ENCODE results near the gene SEZ6L.

SEZ6L gene

GRCh38 chr22:26295563-26296126 is 126.4 kb downstream of the SEZ6L start:
- no peak for DNase-seq (ENCODE audit: low read depth, low spot score)

GRCh38 chr22:26298605-26299310 is 129.5 kb downstream of the SEZ6L start:
- DNase-seq (ENCODE audit: low read depth, low spot score): no peak

GRCh38 chr22:26302726-26303125 is 133.5 kb downstream of the SEZ6L start:
- DNase-seq (ENCODE audit: low read depth, low spot score): no peak

DNA sequence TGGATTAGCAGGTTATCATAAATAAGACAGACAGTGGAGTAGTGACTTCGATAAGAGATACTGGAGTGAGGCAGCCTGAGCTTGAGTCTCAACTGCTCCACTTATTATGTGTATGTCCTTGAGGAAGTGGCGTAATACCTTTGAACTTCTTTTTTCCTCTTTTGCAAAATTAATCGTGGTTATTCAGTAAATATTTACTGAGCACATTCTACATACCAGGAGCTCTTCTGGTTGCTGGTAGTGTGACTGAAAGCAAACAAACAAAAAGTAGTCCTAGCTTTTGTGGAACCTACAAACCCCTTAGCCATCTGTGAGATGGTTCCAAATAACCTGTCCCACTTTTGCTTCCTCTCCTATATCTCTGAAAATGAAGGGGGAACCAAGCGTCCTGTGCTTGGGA is 134.2 kb downstream of the SEZ6L start:
- DNase-seq (ENCODE audit: low read depth, low spot score): no peak

DNA sequence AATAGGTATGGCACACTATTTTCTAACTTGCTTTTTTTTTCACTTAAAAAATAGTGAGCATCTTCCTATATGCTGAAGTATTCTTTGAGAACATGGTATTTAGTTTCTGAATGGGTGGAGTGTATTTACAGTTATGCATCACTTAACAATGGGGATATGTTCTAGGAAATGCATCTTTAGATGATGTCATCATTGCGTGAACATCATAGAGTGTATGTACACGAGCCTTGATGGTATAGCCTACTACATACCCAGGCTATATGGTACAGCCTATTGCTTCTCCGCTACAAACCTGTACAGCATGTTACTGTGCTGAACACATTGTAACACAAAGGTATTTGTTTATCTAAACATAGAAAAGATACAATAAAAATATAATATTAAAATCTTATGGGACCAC is 135.5 kb downstream of the SEZ6L start:
- no peak for DNase-seq (ENCODE audit: low read depth, low spot score)

DNA sequence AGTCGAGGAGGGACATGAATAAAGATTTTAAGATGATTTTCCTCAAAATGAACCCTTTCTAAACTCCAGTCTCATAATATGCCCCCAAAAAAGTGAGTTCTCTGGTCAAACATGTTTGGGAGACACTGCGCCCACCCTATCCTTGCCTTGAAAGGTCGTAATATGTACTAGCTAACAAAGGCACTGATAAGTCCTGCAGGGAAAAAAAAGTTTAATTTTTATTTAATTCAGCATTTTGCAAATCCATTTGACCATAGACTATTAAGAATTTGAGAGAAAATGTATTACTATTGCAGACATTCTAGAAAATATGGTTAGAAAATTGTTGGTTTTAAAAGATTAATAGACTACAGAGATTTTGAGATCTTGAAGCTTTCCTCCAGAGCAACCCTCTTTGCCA is 139.2 kb downstream of the SEZ6L start:
- no peak for DNase-seq (ENCODE audit: low read depth, low spot score)

DNA sequence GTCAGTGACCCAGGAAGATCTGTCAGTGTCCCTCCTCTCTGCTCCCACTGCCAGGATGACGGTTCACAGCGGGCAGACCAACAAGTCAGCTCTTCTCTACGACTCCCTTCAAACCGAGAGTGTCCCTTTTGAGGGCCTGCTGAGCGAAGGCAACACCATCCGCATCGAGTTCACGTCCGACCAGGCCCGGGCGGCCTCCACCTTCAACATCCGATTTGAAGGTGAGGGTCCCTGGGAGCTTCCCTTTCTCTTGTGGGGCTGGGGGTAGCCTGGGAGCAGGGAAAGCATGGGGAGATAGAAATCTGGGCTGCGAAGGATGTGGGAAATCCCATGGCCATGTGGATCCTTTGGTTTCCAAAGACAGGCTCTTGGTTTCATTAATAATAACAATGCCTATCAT is 141.4 kb downstream of the SEZ6L start:
- DNase-seq (ENCODE audit: low read depth, low spot score): no peak

GRCh38 chr22:26313291-26313690 is 144.0 kb downstream of the SEZ6L start:
- no peak for DNase-seq (ENCODE audit: low read depth, low spot score)

GRCh38 chr22:26314171-26314570 is 144.9 kb downstream of the SEZ6L start:
- no peak for DNase-seq (ENCODE audit: low read depth, low spot score)

- no peak for DNase-seq (ENCODE audit: low read depth, low spot score)
Observed at GRCh38 chr22:26314656-26315055, 145.4 kb downstream of the SEZ6L start.

DNA sequence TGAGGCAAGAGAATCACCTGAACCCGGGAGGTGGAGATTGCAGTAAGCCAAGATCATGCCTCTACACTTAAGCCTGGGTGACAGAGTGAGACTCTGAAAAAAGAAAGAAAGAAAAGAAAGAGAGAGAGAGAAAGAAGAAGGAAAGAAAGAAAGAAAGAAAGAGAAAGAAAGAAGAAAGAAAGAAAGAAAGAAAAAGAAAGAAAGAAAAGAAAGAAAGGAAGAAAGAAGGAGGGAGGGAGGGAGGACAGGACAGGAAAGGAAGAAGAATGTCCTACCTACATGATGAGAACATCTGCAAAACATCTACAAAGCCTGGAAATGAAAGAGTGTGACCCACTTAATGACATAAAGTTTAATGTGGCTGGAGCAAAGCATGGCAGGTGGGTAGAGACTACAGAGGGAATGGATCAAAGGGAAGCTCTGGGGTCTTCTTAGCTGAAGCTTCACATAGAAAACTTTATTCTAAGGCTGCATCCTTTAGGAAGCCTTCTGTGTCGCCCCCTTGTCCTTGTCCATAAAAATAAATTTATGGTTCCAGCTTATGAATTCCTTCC is 147.5 kb downstream of the SEZ6L start:
- no peak for DNase-seq (ENCODE audit: low read depth, low spot score)

- DNase-seq (ENCODE audit: low read depth, low spot score): no peak
Observed at GRCh38 chr22:26318975-26319374, 149.7 kb downstream of the SEZ6L start.

GRCh38 chr22:26320447-26320846 is 151.2 kb downstream of the SEZ6L start:
- DNase-seq (ENCODE audit: low read depth, low spot score): no peak

DNA sequence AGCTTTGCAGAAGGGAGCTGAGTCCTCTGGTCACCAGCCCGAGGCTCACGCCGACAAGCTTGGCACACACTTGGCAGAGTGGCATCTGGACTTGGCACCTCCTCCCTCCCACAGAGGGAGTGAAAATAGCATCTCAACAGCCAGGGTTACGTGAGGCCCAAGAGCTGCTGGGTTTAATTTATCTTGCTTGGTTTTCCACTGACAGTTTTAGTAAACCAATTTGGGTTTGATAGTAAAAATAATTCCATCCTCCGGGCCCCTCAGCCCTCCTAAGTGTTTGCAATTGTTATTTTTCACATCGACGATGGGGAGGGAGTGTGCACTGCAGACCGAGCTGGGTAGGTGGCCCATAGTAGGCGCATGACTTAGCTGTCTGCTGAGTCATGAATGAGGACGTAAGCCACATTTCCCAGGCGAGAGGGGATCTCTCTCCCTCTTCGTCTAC is 152.2 kb downstream of the SEZ6L start:
- no peak for DNase-seq (ENCODE audit: low read depth, low spot score)

DNA sequence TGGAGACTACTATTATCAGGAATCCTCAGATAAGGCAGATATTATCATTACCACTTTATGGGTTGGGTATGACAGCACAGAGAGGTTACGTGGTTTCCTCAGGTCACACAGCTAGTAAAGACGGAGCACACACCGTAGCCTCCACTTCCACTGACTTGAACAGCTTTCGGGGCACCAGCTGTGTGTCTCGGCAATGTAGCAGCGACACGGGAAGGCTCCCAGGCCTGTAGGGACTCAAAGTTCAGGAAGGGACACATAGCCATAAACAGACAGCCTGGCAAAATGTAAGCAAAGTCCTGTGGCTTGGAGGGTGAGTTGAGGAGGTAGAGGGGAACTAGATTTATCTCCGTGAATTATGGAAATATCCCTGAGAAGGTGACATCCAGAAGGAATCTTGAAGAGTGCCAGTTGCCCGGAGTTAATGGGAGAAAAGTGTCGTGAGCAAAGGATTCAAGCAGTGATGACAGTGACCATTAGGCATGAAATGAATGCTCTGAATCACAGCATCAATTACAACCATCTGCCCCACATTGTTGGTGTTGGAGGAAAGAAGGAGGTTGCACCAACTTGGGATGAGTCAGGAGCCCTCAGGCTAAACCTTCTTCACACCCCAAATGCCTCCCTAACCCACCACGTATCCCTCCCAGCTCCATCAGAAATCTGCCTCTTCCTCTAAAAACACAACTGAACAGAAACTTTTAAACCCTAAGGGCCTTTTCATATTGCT is 153.1 kb downstream of the SEZ6L start:
- no peak for DNase-seq (ENCODE audit: low read depth, low spot score)

DNA sequence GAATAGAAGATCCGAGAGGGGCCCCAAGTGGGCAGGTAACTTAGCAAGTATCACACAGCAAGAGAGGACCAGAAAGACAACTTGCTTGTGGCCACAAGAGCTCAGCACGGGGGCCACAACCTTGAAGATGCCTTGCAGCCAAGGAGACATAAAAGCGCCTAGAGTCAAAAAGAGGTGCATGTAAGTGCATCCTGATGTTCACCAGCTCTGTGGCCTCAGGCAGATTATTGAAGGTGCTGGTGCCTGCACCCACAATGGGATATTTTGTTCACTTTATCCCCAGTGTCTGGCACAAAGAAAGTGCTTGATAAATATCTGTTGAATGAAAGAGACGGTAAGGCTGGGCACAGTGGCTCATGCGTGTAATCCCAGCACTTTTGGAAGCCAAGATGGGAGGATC is 153.8 kb downstream of the SEZ6L start:
- no peak for DNase-seq (ENCODE audit: low read depth, low spot score)

- no peak for DNase-seq (ENCODE audit: low read depth, low spot score)
Observed at GRCh38 chr22:26324150-26324549, 154.9 kb downstream of the SEZ6L start.

- no peak for DNase-seq (ENCODE audit: low read depth, low spot score)
Observed at GRCh38 chr22:26325641-26326040, 156.4 kb downstream of the SEZ6L start.

DNA sequence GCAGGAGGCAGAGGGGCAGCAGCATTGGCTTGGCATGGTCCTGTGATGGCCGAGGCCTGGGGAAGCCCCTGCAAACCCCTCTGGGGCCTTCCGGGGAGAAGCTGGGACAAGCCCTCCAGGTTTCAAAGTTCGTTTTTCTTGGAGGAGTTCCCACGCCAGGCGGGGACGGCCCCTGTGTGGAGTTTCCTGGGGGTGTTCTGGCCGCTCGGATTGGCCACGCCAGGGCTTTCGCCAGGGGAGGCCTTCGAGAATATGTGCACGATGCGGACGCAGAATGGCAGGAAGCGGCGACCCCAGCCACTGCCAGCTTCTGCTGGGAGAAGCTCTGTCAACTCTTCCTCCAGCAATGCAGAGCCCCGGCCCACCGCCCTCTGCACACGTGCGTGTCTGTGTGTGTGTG is 157.5 kb downstream of the SEZ6L start:
- DNase-seq (ENCODE audit: low read depth, low spot score): no peak

- DNase-seq (ENCODE audit: low read depth, low spot score): no peak
Observed at GRCh38 chr22:26327306-26327705, 158.0 kb downstream of the SEZ6L start.

GRCh38 chr22:26328221-26328620 is 159.0 kb downstream of the SEZ6L start:
- no peak for DNase-seq (ENCODE audit: low read depth, low spot score)

DNA sequence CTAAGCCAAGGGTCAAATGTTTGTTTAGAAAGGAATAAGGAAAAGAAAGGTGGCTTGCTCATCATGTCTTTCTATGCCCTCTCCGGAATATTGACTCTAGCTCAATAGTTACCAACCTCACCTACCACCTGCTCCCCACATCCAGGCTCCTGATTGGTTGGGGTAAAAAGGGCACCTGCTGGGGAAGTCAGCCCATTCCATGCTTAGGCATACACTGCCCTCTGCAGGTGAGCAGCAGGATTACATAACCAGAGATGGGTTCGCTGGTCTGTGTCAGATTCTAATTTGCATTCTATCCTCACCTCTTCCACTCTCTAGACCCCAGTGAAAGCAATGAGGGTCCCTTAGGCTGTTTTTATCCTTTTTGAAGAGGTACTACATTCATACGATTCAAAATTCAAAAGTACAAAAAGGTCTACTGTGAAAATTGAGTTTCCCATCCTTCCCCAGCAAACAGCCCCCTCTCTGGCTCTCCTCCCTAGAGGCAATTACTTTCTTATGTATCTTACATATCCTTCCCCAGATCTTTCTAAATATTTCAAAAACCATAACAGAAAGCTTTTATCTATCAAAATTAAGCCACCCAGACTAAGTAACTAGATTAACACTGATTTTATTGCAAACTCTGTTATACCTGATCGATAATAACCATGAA is 161.8 kb downstream of the SEZ6L start:
- peak; percentile 31 for DNase-seq (ENCODE audit: low read depth, low spot score)

All from activated CD4-positive, CD25-positive, alpha-beta regulatory T cell treated with anti-CD3 and anti-CD28 coated beads, Interleukin-2, amount 50 U/mL, for 16 hours (primary cell).